Cardiac atrium fibroblast (primary cell): ENCODE measurements around the gene RGS3. TPM values are rescaled to one million over a fixed set of nuclear protein-coding genes. Genes with fewer than 3 reads are reported as not detected.

Source experiments
- total RNA-seq: library from RNA; depleted of rRNA; stranded (reverse); fragments of >200 nt; gene quantifications from 2 replicates; pipeline ENCODE4 v1.2.3, GENCODE V29; 2015

Gene RGS3
- total RNA-seq: 36.5 and 62.0 TPM in 2 replicates

GRCh38 chr9:113463418-113464285, at the start of gene RGS3:
TSS of gene RGS3 (plus strand) at chr9:113463727. CDS start at chr9:113463803, 76 bp downstream.

Other genes with a start within 250 kb of the RGS3 start
- 14.1 and 14.6 TPM in 2 replicates for gene FKBP15, start 242.4 kb upstream of the RGS3 start, total RNA-seq
- gene SLC31A1, start 242.2 kb upstream of the RGS3 start, total RNA-seq: 22.4 and 33.5 TPM in 2 replicates
- 33.2 and 33.4 TPM in 2 replicates for gene CDC26, start 188.2 kb upstream of the RGS3 start, total RNA-seq
- 22.4 and 27.8 TPM in 2 replicates for gene PRPF4, start 188.1 kb upstream of the RGS3 start, total RNA-seq
- gene RNF183, start 160.4 kb upstream of the RGS3 start, total RNA-seq: not detected in 2 replicates
- gene WDR31, start 123.5 kb upstream of the RGS3 start, total RNA-seq: 0.49 and 0.90 TPM in 2 replicates
- gene BSPRY, start 114.2 kb upstream of the RGS3 start, total RNA-seq: not detected in 2 replicates
- 7.0 and 8.4 TPM in 2 replicates for gene HDHD3, start 86.7 kb upstream of the RGS3 start, total RNA-seq
- 19.5 and 26.6 TPM in 2 replicates for gene ALAD, start 62.4 kb upstream of the RGS3 start, total RNA-seq
- gene POLE3, start 53.1 kb upstream of the RGS3 start, total RNA-seq: 32.1 and 35.3 TPM in 2 replicates
- 0.16 TPM in 1 of 2 replicates, not detected in the other for gene C9orf43, start 53.0 kb upstream of the RGS3 start, total RNA-seq